ENCODE data around the gene RET. TPM values are rescaled to one million over a fixed set of nuclear protein-coding genes. Genes with fewer than 3 reads are reported as not detected.

Gene RET
- total RNA-seq, 4 donors from 2014 or later = 0.20 to 8.5 (median 0.70) TPM

GRCh38 chr10:43035800-43036199 is 41.1 kb upstream of the RET start:
- Histone ChIP-seq H3K9me3 (peaks cover 0 to 30% (median 0%) of the 10 kb centered on the region in 4 donors), H3K36me3 (no peaks in the 10 kb centered on the region), H3K4me1 (no peaks in the 10 kb centered on the region), H3K27me3 (no peaks in the 10 kb centered on the region), H3K27ac (no peak overlapping the region), H3K4me3 (no peak overlapping the region)
- WGBS, 2 donors = 44 to 48% methylated on average over 4 of the region's 4 CpGs
- DNase-seq (ENCODE audit: low spot score in 2 of 2) = no peak
- TF ChIP-seq CTCF (IDR thresholded peaks at IDR 0.05) (no peak), POLR2A (IDR thresholded peaks at IDR 0.05) (no peak), EP300 (IDR thresholded peaks at IDR 0.05) (no peak)

- Histone ChIP-seq H3K27me3 (no peaks in the 10 kb centered on the region), H3K9me3 (peaks cover 0 to 20% (median 0%) of the 10 kb centered on the region in 4 donors), H3K4me3 (no peak overlapping the region), H3K27ac (no peak overlapping the region), H3K4me1 (no peaks in the 10 kb centered on the region), H3K36me3 (no peaks in the 10 kb centered on the region)
- WGBS, 2 donors = 75 to 84% methylated on average over 14 to 15 of the region's 16 CpGs
- no peak for TF ChIP-seq EP300 (IDR thresholded peaks at IDR 0.05)
- TF ChIP-seq POLR2A (IDR thresholded peaks at IDR 0.05) = no peak
- no peak for TF ChIP-seq CTCF (IDR thresholded peaks at IDR 0.05)
- DNase-seq (ENCODE audit: low spot score in 2 of 2) = no peak
Measured at GRCh38 chr10:43036481-43037428, 40.1 kb upstream of the RET start.

GRCh38 chr10:43037440-43037839 is 39.4 kb upstream of the RET start:
- Histone ChIP-seq H3K4me3 (no peak overlapping the region), H3K27ac (no peak overlapping the region), H3K27me3 (no peaks in the 10 kb centered on the region), H3K4me1 (no peaks in the 10 kb centered on the region), H3K9me3 (peaks cover 0 to 14% (median 0%) of the 10 kb centered on the region in 4 donors), H3K36me3 (no peaks in the 10 kb centered on the region)
- no peak for DNase-seq (ENCODE audit: low spot score in 2 of 2)
- WGBS, 2 donors = 82% methylated on average over 6 of the region's 6 CpGs
- no peak for TF ChIP-seq CTCF (IDR thresholded peaks at IDR 0.05)

GRCh38 chr10:43037942-43038782 is 38.7 kb upstream of the RET start:
- Histone ChIP-seq H3K4me1 (no peaks in the 10 kb centered on the region), H3K9me3 (peaks cover 0 to 6% (median 0%) of the 10 kb centered on the region in 4 donors), H3K36me3 (no peaks in the 10 kb centered on the region), H3K27ac (no peak overlapping the region), H3K27me3 (no peaks in the 10 kb centered on the region), H3K4me3 (no peak overlapping the region)
- WGBS, 2 donors = 81 to 87% methylated on average over 12 to 13 of the region's 14 CpGs
- TF ChIP-seq POLR2A (IDR thresholded peaks at IDR 0.05) (no peak), EP300 (IDR thresholded peaks at IDR 0.05) (no peak), CTCF (IDR thresholded peaks at IDR 0.05) (no peak)
- no peak for DNase-seq (ENCODE audit: low spot score in 2 of 2)

Measured in tibial nerve (tissue), 4 donors.